Suprapubic skin (tissue), 3 donors: ENCODE data around the gene BCKDHA.

ENCODE experiments used
- POLR2AphosphoS5 ChIP-seq, 3 donors: sonication (generic); formaldehyde crosslinking; IDR thresholded peaks; one replicate each; pipeline ENCODE4 v1.6.1; 2017; ENCODE audit warnings: antibody characterized with exemption in 3 of 3
- TF ChIP-seq, protein P1 (sequence below), 2 donors: fragments of 200-600 bp in 1 of 2; fragments of 450-650 bp in 1 of 2; sonication (generic) in 1 of 2; IDR thresholded peaks; one replicate each; pipeline ENCODE4 v1.5.1; 2016 to 2019; ENCODE audit warnings: antibody characterized with exemption in 2 of 2, mild to moderate bottlenecking in 1 of 2, moderate library complexity in 1 of 2

GRCh38 chr19:41449079-41449864, 51.7 kb downstream of the BCKDHA start:
- TF ChIP-seq POLR2AphosphoS5 (IDR thresholded peaks at IDR 0.05): no peak
- TF ChIP-seq, protein P1, sequence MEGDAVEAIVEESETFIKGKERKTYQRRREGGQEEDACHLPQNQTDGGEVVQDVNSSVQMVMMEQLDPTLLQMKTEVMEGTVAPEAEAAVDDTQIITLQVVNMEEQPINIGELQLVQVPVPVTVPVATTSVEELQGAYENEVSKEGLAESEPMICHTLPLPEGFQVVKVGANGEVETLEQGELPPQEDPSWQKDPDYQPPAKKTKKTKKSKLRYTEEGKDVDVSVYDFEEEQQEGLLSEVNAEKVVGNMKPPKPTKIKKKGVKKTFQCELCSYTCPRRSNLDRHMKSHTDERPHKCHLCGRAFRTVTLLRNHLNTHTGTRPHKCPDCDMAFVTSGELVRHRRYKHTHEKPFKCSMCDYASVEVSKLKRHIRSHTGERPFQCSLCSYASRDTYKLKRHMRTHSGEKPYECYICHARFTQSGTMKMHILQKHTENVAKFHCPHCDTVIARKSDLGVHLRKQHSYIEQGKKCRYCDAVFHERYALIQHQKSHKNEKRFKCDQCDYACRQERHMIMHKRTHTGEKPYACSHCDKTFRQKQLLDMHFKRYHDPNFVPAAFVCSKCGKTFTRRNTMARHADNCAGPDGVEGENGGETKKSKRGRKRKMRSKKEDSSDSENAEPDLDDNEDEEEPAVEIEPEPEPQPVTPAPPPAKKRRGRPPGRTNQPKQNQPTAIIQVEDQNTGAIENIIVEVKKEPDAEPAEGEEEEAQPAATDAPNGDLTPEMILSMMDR (IDR thresholded peaks at IDR 0.05): peak; percentile 86 to 97
